Upper lobe of left lung (tissue), 4 donors: ENCODE results near the gene COQ4.

Experiments used
- CTCF ChIP-seq, 6 experiments: fragments of 450-650 bp in 4 of 6; fragments of 200-600 bp in 2 of 6; sonication (generic) in 2 of 6; IDR thresholded peaks; one replicate each; pipeline ENCODE4 v1.5.1; 2016 to 2019; ENCODE audit warnings: antibody characterized with exemption in 6 of 6
- POLR2A ChIP-seq, 4 donors: fragments of 450-650 bp; IDR thresholded peaks; one replicate each; pipeline ENCODE4 v1.5.1; 2016 to 2017; ENCODE audit warnings: antibody characterized with exemption in 4 of 4, mild to moderate bottlenecking in 2 of 4
- POLR2AphosphoS5 ChIP-seq, 2 donors: sonication (generic); formaldehyde crosslinking; IDR thresholded peaks; one replicate each; pipeline ENCODE4 v1.5.1; 2017; ENCODE audit warnings: antibody characterized with exemption in 2 of 2

GRCh38 chr9:128360826-128361225, 38.2 kb downstream of the COQ4 start:
- TF ChIP-seq CTCF (IDR thresholded peaks at IDR 0.05) (no peak), POLR2AphosphoS5 (IDR thresholded peaks at IDR 0.05) (no peak), POLR2A (IDR thresholded peaks at IDR 0.05) (no peak)
